ENCODE measurements around the gene PCDHB7. TPM values are rescaled to one million over a fixed set of nuclear protein-coding genes. Genes with fewer than 3 reads are reported as not detected.
A peak's percentile ranks its signal among the peaks of the same experiment; 100 is the strongest.
"Not testable (repeated sequence)": the region's sequence is repeated elsewhere in the genome, so short reads cannot be mapped to it uniquely, and the experiment has no call there.

PCDHB7 gene
- total and polyA plus RNA-seq, 12 donors, result 0.17 to 1.2 (median 0.71) TPM

DNA sequence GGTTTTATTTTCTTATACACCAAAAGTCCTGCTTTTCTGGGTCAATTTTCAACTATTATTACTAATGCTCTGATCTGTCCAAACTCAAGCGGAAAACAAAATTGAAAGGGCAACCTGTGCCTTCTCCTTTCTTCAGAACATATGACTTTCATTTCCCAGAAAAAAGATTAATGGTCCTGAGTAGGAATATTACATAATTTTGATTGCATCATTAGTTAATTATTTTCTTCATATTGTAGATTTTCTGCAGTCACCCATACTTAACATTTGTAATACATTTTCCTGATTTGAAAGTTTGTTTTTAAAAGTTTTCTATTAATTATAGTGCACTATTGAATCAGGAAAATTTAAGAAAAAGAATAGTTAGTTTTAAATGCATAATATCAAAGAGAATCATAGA is 3.5 kb downstream of the PCDHB7 start:
- WGBS, 2 donors, result 67 to 69% methylated on average over 1 of the region's 1 CpG
- Histone ChIP-seq H3K36me3 (no peaks in the 10 kb centered on the region), H3K9me3 (peaks cover 0 to 74% (median 0%) of the 10 kb centered on the region in 11 donors), H3K27me3 (peaks cover 0 to 73% (median 55%) of the 10 kb centered on the region in 7 donors), H3K27ac (no peak overlapping the region), H3K4me1 (no peaks in the 10 kb centered on the region), H3K4me3 (no peak overlapping the region)
- ATAC-seq (no peak), DNase-seq (no peak)
- intact Hi-C loops (cut with DNase I), result no loop called here
- TF ChIP-seq CTCF (IDR thresholded peaks at IDR 0.05), result no peak

- Histone ChIP-seq H3K27me3 (peaks cover 0 to 77% (median 56%) of the 10 kb centered on the region in 7 donors), H3K9me3 (peaks cover 0 to 85% (median 7%) of the 10 kb centered on the region in 11 donors), H3K4me3 (peak within 1 kb of the TSS in 2 of 10 donors; percentile 16 to 41)
- ATAC-seq, result peak in 6 of 8 donors; percentile 24 to 85 (median 64)
- 21 to 23% methylated on average over 12 to 14 of the region's 18 CpGs for WGBS, 2 donors
- H3K36me3 ChIP-seq; DNase-seq; intact Hi-C loops (cut with DNase I); H3K4me1 ChIP-seq; H3K27ac ChIP-seq: not testable (repeated sequence)
- TF ChIP-seq CTCF (IDR thresholded peaks at IDR 0.05), result peak in 7 of 9 donors; percentile 8 to 36 (median 16)
These were observed 5.2 kb downstream of the PCDHB7 start, which contains the start of gene PCDHB8 for GRCh38 chr5:141177577-141178191. TSS of gene PCDHB8 (plus strand) at chr5:141177790. CDS start at chr5:141178035, 245 bp downstream.

- WGBS, 2 donors, result 35 to 37% methylated on average over 28 to 35 of the region's 39 CpGs
- peaks cover 0 to 71% (median 61%) of the 10 kb centered on the region in 7 donors for H3K27me3 ChIP-seq
- DNase-seq, result not testable (repeated sequence)
These were observed 6.9 kb downstream of the PCDHB7 start for GRCh38 chr5:141179371-141179770.

DNA sequence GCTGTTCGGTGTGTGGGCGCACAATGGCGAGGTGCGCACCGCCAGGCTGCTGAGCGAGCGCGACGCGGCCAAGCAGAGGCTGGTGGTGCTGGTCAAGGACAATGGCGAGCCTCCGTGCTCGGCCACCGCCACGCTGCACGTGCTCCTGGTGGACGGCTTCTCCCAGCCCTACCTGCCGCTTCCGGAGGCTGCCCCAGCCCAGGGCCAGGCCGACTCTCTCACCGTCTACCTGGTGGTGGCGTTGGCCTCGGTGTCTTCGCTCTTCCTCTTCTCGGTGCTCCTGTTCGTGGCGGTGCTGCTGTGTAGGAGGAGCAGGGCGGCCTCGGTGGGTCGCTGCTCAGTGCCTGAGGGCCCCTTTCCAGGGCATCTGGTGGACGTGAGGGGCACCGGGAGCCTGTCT is 7.4 kb downstream of the PCDHB7 start:
- peaks cover 0 to 84% (median 18%) of the 10 kb centered on the region in 11 donors for H3K9me3 ChIP-seq
- intact Hi-C loops (cut with DNase I), result loop anchor here in 3 of 10 donors (5.0 to 10.0 kb wide), 2 partner anchors 382 to 385 kb away; no protein-coding TSS in a partner anchor

More at GRCh38 chr5:141179371-141179770, 6.9 kb downstream of the PCDHB7 start:
- H3K4me3 ChIP-seq; intact Hi-C loops (cut with DNase I); H3K27ac ChIP-seq; H3K4me1 ChIP-seq; H3K36me3 ChIP-seq; ATAC-seq: not testable (repeated sequence)
- H3K9me3 ChIP-seq, result peaks cover 0 to 84% (median 18%) of the 10 kb centered on the region in 11 donors

GRCh38 chr5:141180313-141180712 is 7.9 kb downstream of the PCDHB7 start:
- ATAC-seq (no peak), DNase-seq (no peak)
- Histone ChIP-seq H3K4me3 (no peak overlapping the region), H3K4me1 (no peaks in the 10 kb centered on the region), H3K9me3 (peaks cover 0 to 84% (median 18%) of the 10 kb centered on the region in 11 donors), H3K27ac (no peak overlapping the region), H3K36me3 (peaks cover 0 to 12% (median 0%) of the 10 kb centered on the region in 9 donors), H3K27me3 (peaks cover 0 to 72% (median 60%) of the 10 kb centered on the region in 7 donors)
- WGBS, 2 donors, result 41 to 45% methylated on average over 1 of the region's 1 CpG
- no peak for TF ChIP-seq CTCF (IDR thresholded peaks at IDR 0.05)
- intact Hi-C loops (cut with DNase I), result loop anchor here in 3 of 10 donors (5.0 to 10.0 kb wide), 2 partner anchors 382 to 384 kb away; no protein-coding TSS in a partner anchor

More for the DNA sequence above, 7.4 kb downstream of the PCDHB7 start:
- DNase-seq, H3K4me3 ChIP-seq, H3K27ac ChIP-seq, H3K36me3 ChIP-seq, ATAC-seq, H3K4me1 ChIP-seq: not testable (repeated sequence)
- 22 to 31% methylated on average over 19 to 22 of the region's 32 CpGs for WGBS, 2 donors
- H3K27me3 ChIP-seq, result peaks cover 0 to 72% (median 61%) of the 10 kb centered on the region in 7 donors

Data from heart right ventricle (tissue), 16 donors.